Smooth muscle cell (in vitro differentiated cells): ENCODE data around the gene ELFN1. TPM values are rescaled to one million over a fixed set of nuclear protein-coding genes. Genes with fewer than 3 reads are reported as not detected.

ENCODE experiments used
- DNase-seq: peaks from one replicate; lab custom pipeline; 2025; ENCODE audit not compliant: unreplicated experiment; lab: John Stamatoyannopoulos, UW
- H2AFZ ChIP-seq: fragments of 200-600 bp; sonication (generic); 2 replicates; pipeline ENCODE4 v1.6.0; 2016; ENCODE audit warnings: antibody characterized with exemption, low read depth, mild to moderate bottlenecking
- H3F3A ChIP-seq: fragments of 200-600 bp; sonication (generic); 2 replicates; pipeline ENCODE4 v1.6.0; 2017; ENCODE audit warnings: antibody characterized with exemption, low read depth
- H3K27ac ChIP-seq: fragments of 200-600 bp; sonication (generic); 2 replicates; pipeline ENCODE4 v1.5.1; 2016; ENCODE audit warnings: low read depth, mild to moderate bottlenecking
- H3K27me3 ChIP-seq: fragments of 200-600 bp; sonication (generic); 2 replicates; pipeline ENCODE4 v1.6.1; 2016; ENCODE audit warnings: low read depth, mild to moderate bottlenecking
- H3K36me3 ChIP-seq: fragments of 200-600 bp; sonication (generic); 2 replicates; pipeline ENCODE4 v1.5.1; 2016; ENCODE audit warnings: low read depth
- H3K4me1 ChIP-seq: fragments of 200-600 bp; sonication (generic); 2 replicates; pipeline ENCODE4 v1.5.1; 2016; ENCODE audit warnings: low read depth
- H3K4me2 ChIP-seq: fragments of 200-600 bp; sonication (generic); 2 replicates; pipeline ENCODE4 v1.6.0; 2016; ENCODE audit warnings: mild to moderate bottlenecking
- H3K4me3 ChIP-seq: fragments of 200-600 bp; sonication (generic); 2 replicates; pipeline ENCODE4 v1.5.1; 2016; ENCODE audit warnings: mild to moderate bottlenecking
- H3K79me2 ChIP-seq: fragments of 200-600 bp; sonication (generic); 2 replicates; pipeline ENCODE4 v1.6.0; 2016; ENCODE audit warnings: low read depth, mild to moderate bottlenecking
- H3K9ac ChIP-seq: fragments of 200-600 bp; sonication (generic); 2 replicates; pipeline ENCODE4 v1.6.0; 2016; ENCODE audit warnings: low read depth
- H3K9me3 ChIP-seq: fragments of 200-600 bp; sonication (generic); replicated peaks from 2 replicates; pipeline ENCODE4 v1.5.1; 2016; ENCODE audit warnings: low read depth
- H4K20me1 ChIP-seq: fragments of 200-600 bp; sonication (generic); 2 replicates; pipeline ENCODE4 v1.6.0; 2016; ENCODE audit warnings: low read depth
- WGBS: methylation state at CpG from one replicate; pipeline ENCODE4 v1.1.7; 2016; ENCODE audit warnings: low lambda C conversion rate; 5-methylcytosine and 5-hydroxymethylcytosine counted together
- polyA plus RNA-seq: library from polyadenylated mRNA; unstranded; fragments of >200 nt; fragmentation: Nextera tagmentation; extraction: Ambion mirVana; gene quantifications from 2 replicates; pipeline ENCODE4 v1.2.1, GENCODE V29; 2016
- total RNA-seq: library from RNA; depleted of rRNA; stranded (reverse); fragments of >200 nt; gene quantifications from 2 replicates; pipeline ENCODE4 v1.2.3, GENCODE V29; 2014
- TF ChIP-seq, protein P1 (sequence below): fragments of 200-600 bp; sonication (generic); IDR thresholded peaks from 2 replicates; pipeline ENCODE4 v1.5.1; 2017; ENCODE audit warnings: borderline replicate concordance, mild to moderate bottlenecking, antibody characterized with exemption; ENCODE audit not compliant: insufficient read depth, poor library complexity, severe bottlenecking

Gene ELFN1
- total and polyA plus RNA-seq, 2 experiments from 2014 or later = 4.2 to 6.2 TPM

- no peak overlapping the region for H3K27ac ChIP-seq
- no peak overlapping the region for H3K4me3 ChIP-seq
- H3K4me2 ChIP-seq = no peak overlapping the region
- TF ChIP-seq, protein P1, sequence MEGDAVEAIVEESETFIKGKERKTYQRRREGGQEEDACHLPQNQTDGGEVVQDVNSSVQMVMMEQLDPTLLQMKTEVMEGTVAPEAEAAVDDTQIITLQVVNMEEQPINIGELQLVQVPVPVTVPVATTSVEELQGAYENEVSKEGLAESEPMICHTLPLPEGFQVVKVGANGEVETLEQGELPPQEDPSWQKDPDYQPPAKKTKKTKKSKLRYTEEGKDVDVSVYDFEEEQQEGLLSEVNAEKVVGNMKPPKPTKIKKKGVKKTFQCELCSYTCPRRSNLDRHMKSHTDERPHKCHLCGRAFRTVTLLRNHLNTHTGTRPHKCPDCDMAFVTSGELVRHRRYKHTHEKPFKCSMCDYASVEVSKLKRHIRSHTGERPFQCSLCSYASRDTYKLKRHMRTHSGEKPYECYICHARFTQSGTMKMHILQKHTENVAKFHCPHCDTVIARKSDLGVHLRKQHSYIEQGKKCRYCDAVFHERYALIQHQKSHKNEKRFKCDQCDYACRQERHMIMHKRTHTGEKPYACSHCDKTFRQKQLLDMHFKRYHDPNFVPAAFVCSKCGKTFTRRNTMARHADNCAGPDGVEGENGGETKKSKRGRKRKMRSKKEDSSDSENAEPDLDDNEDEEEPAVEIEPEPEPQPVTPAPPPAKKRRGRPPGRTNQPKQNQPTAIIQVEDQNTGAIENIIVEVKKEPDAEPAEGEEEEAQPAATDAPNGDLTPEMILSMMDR = no peak
- no peaks in the 10 kb centered on the region for H3K27me3 ChIP-seq
- 13% methylated on average over 1 of the region's 1 CpG for WGBS
- no peaks in the 10 kb centered on the region for H3K4me1 ChIP-seq
- H3K36me3 ChIP-seq = no peaks in the 10 kb centered on the region
- H3K9me3 ChIP-seq = peaks cover 7% of the 10 kb centered on the region
- no peak overlapping the region for H2AFZ ChIP-seq
- no peaks in the 10 kb centered on the region for H3F3A ChIP-seq
- no peaks in the 10 kb centered on the region for H3K79me2 ChIP-seq
- no peaks in the 10 kb centered on the region for H4K20me1 ChIP-seq
- no peak overlapping the region for H3K9ac ChIP-seq
- no peak for DNase-seq
Measured at GRCh38 chr7:1794888-1795542, 124.9 kb downstream of the ELFN1 start.

Other genes with a start within 250 kb of the ELFN1 start
- gene MICALL2, start 210.8 kb upstream of the ELFN1 start, total RNA-seq = 4.2 and 9.3 TPM in 2 replicates
- gene MICALL2, start 210.8 kb upstream of the ELFN1 start, polyA plus RNA-seq = 18.9 and 19.9 TPM in 2 replicates
- gene INTS1, start 165.9 kb upstream of the ELFN1 start, total RNA-seq = 18.2 and 18.9 TPM in 2 replicates
- 48.0 and 51.2 TPM in 2 replicates for gene INTS1, start 165.9 kb upstream of the ELFN1 start, polyA plus RNA-seq
- gene MAFK, start 139.6 kb upstream of the ELFN1 start, total RNA-seq = 8.5 and 8.8 TPM in 2 replicates
- 2.8 and 4.4 TPM in 2 replicates for gene MAFK, start 139.6 kb upstream of the ELFN1 start, polyA plus RNA-seq
- gene TMEM184A, start 114.1 kb upstream of the ELFN1 start, total RNA-seq = 4.8 and 6.6 TPM in 2 replicates
- 1.6 and 4.5 TPM in 2 replicates for gene TMEM184A, start 114.1 kb upstream of the ELFN1 start, polyA plus RNA-seq
- gene PSMG3, start 100.2 kb upstream of the ELFN1 start, total RNA-seq = 24.5 and 30.7 TPM in 2 replicates
- gene PSMG3, start 100.2 kb upstream of the ELFN1 start, polyA plus RNA-seq = 45.2 and 45.3 TPM in 2 replicates